MM.1S (cell line): ENCODE data around the gene SLC25A28.
"Not testable (repeated sequence)": the region's sequence is repeated elsewhere in the genome, so short reads cannot be mapped to it uniquely, and the experiment has no call there.

Experiments
- EZH2 ChIP-seq: fragments of 300-600 bp; sonication (generic); optimal IDR thresholded peaks from 2 replicates; pipeline ENCODE3; 2017; ENCODE audit warnings: low read depth, mild to moderate bottlenecking, antibody characterized with exemption, low read length, mixed read lengths
- EZH2phosphoT487 ChIP-seq: fragments of 300-600 bp; sonication (generic); IDR thresholded peaks from 2 replicates; pipeline ENCODE4 v1.6.1; 2018; ENCODE audit warnings: antibody characterized with exemption, low read length
- TF ChIP-seq, protein P1 (sequence below): fragments of 300-600 bp; sonication (generic); IDR thresholded peaks from 2 replicates; pipeline ENCODE4 v1.5.1; 2016; ENCODE audit warnings: antibody characterized with exemption, low read length, mixed read lengths

DNA sequence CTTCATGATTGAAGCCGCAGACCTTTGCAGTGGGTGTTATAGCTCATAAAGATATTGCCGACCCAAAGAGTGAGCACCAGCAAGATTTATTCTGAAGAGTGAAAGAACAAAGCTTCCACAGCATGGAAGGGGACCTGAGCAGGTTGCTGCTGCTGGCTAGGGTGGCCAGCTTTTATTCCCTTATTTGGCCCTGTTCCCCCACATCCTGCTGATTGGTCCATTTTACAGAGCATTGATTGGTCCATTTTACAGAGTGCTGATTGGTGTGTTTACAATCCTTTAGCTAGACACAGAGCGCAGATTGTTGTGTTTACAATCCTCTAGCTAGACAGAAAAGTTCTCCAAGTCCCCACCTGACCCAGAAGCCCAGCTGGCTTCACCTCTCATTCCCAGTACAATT is 4.9 kb upstream of the SLC25A28 start:
- TF ChIP-seq EZH2phosphoT487, EZH2: not testable (repeated sequence)
- TF ChIP-seq, protein P1, sequence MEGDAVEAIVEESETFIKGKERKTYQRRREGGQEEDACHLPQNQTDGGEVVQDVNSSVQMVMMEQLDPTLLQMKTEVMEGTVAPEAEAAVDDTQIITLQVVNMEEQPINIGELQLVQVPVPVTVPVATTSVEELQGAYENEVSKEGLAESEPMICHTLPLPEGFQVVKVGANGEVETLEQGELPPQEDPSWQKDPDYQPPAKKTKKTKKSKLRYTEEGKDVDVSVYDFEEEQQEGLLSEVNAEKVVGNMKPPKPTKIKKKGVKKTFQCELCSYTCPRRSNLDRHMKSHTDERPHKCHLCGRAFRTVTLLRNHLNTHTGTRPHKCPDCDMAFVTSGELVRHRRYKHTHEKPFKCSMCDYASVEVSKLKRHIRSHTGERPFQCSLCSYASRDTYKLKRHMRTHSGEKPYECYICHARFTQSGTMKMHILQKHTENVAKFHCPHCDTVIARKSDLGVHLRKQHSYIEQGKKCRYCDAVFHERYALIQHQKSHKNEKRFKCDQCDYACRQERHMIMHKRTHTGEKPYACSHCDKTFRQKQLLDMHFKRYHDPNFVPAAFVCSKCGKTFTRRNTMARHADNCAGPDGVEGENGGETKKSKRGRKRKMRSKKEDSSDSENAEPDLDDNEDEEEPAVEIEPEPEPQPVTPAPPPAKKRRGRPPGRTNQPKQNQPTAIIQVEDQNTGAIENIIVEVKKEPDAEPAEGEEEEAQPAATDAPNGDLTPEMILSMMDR = not testable (repeated sequence)
